Adrenal gland (tissue), 12 donors: ENCODE results near the gene EMC6. TPM values are rescaled to one million over a fixed set of nuclear protein-coding genes. Genes with fewer than 3 reads are reported as not detected.

Experiments
- DNase-seq, 7 donors: peaks; one replicate each; pipeline ENCODE4 v3.0.0-alpha.2; 2019 to 2020
- H3K27ac ChIP-seq, 5 donors: fragments of 200-600 bp; sonication (generic) in 4 of 5; 1 replicate in 3 of 5; 2 replicates in 2 of 5; pipeline versions ENCODE4 v1.5.1 to v1.8.0; 2016 to 2020; ENCODE audit warnings: mild to moderate bottlenecking in 1 of 5
- H3K27me3 ChIP-seq: fragments of 200-600 bp; 2 replicates; pipeline ENCODE4 v1.8.0; 2021
- H3K36me3 ChIP-seq, 2 donors: fragments of 200-600 bp; replicated peaks in 1 of 2; 1 replicate in 1 of 2; 2 replicates in 1 of 2; pipeline versions ENCODE4 v1.5.1 to v1.8.0; 2018 to 2022
- H3K4me1 ChIP-seq, 2 donors: fragments of 200-600 bp; replicated peaks in 1 of 2; 1 replicate in 1 of 2; 2 replicates in 1 of 2; pipeline versions ENCODE4 v1.5.1 to v1.8.0; 2018 to 2021
- H3K4me3 ChIP-seq, 4 donors: fragments of 200-600 bp; sonication (generic) in 3 of 4; one replicate each; pipeline ENCODE4 v1.5.1; 2016 to 2018
- H3K9me3 ChIP-seq, 3 donors: fragments of 200-600 bp; sonication (generic) in 1 of 3; replicated peaks in 1 of 3; 1 replicate in 2 of 3; 2 replicates in 1 of 3; pipeline versions ENCODE4 v1.5.1 to v1.8.0; 2016 to 2021
- POLR2A ChIP-seq, 2 donors: fragments of 450-650 bp; IDR thresholded peaks; one replicate each; pipeline ENCODE4 v1.6.1; 2017; ENCODE audit warnings: antibody characterized with exemption in 2 of 2, mild to moderate bottlenecking in 2 of 2, moderate library complexity in 1 of 2
- WGBS, 4 donors: extraction: QIAGEN DNeasy Blood & Tissue Kit in 2 of 4; methylation state at CpG; one replicate each; pipeline versions ENCODE4 v1.1.5 to v1.1.7; 2013 to 2017; 5-methylcytosine and 5-hydroxymethylcytosine counted together
- intact Hi-C, 2 donors: fragments of 100-400 bp; cut with DNase I; formaldehyde crosslinking; loops; one replicate each; pipeline versions ENCODE4 v1.14.1 to v1.15.0; 2022 to 2023
- polyA plus RNA-seq, 3 donors: library from polyadenylated mRNA; stranded (reverse); fragments of 200-250 nt in 2 of 3; fragments of 350-450 nt in 1 of 3; fragmentation: Illumina TruSeq in 1 of 3; extraction: RNeasy Lipid Tissue Mini Kit (QIAGEN cat#74804) in 1 of 3; gene quantifications; one replicate each; pipeline ENCODE4 v1.2.3, GENCODE V29; 2013 to 2014
- total RNA-seq, 9 donors: library from RNA; depleted of rRNA in 4 of 9; stranded (reverse); fragments of >200 nt in 4 of 9; fragments of 120-200 nt in 1 of 9; fragmentation: NEBNext Ultra II Directional in 1 of 9; extraction: Animal tissue kit (Norgen Biotek cat#: 25700) in 1 of 9; gene quantifications; one replicate each; pipeline versions ENCODE4 v1.1.0 to v1.2.4, GENCODE V29; 2013 to 2023
- TF ChIP-seq, protein P1 (sequence below), 6 experiments: fragments of 450-650 bp in 4 of 6; fragments of 200-600 bp in 2 of 6; sonication (generic) in 1 of 6; IDR thresholded peaks; 1 replicate in 5 of 6; 2 replicates in 1 of 6; pipeline versions ENCODE4 v1.5.1 to v1.8.0; 2016 to 2021; ENCODE audit warnings: antibody characterized with exemption in 6 of 6, mild to moderate bottlenecking in 2 of 6, moderate library complexity in 1 of 6
- donor health status: healthy with polysubstance abuse.
- donor health status: Bipolar disorder and iron deficiency.
- donor health status: DM: yes; HTN: yes; CAD: no.
- donor health status: DM: no; HTN: no; CAD: no.
- donor health status: DM: no; HTN: no; CAD: no.
- donor health status: DM: yes; HTN: yes; CAD: no.

EMC6 gene
- total and polyA plus RNA-seq, 12 donors, result 6.1 to 89.4 (median 46.0) TPM

DNA sequence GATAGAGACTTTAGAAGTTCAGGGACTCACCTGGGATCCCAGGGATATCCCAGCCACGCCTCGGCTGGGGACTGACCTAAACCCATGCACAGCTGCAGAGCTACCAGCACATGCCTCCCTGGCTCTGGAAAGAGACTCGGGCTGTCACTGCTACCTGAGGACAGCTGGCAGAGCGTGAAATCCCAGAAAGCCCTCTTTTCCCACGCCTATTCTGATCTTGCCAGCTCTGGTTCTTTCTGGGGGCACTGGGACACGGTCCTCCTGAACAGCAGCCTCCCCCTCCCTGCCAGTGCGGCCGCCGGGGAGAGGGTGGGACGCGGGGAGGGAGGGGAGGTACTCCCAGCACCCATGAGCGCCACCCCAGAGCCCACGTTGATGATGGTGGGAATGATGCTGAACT, 16.6 kb downstream of the EMC6 start:
- DNase-seq, result no peak
- H3K36me3 ChIP-seq, result no peaks in the 10 kb centered on the region
- no peaks in the 10 kb centered on the region for H3K4me1 ChIP-seq
- TF ChIP-seq, protein P1, sequence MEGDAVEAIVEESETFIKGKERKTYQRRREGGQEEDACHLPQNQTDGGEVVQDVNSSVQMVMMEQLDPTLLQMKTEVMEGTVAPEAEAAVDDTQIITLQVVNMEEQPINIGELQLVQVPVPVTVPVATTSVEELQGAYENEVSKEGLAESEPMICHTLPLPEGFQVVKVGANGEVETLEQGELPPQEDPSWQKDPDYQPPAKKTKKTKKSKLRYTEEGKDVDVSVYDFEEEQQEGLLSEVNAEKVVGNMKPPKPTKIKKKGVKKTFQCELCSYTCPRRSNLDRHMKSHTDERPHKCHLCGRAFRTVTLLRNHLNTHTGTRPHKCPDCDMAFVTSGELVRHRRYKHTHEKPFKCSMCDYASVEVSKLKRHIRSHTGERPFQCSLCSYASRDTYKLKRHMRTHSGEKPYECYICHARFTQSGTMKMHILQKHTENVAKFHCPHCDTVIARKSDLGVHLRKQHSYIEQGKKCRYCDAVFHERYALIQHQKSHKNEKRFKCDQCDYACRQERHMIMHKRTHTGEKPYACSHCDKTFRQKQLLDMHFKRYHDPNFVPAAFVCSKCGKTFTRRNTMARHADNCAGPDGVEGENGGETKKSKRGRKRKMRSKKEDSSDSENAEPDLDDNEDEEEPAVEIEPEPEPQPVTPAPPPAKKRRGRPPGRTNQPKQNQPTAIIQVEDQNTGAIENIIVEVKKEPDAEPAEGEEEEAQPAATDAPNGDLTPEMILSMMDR (IDR thresholded peaks at IDR 0.05), result no peak
- TF ChIP-seq POLR2A (IDR thresholded peaks at IDR 0.05), result no peak
- H3K9me3 ChIP-seq, result no peaks in the 10 kb centered on the region
- H3K27me3 ChIP-seq, result peaks cover 4% of the 10 kb centered on the region
- no peak overlapping the region for H3K27ac ChIP-seq
- intact Hi-C loops, result no loop called here
- 19 to 57% (median 27%) methylated on average over 5 to 13 of the region's 13 CpGs for WGBS, 4 donors
- no peak overlapping the region for H3K4me3 ChIP-seq

DNA sequence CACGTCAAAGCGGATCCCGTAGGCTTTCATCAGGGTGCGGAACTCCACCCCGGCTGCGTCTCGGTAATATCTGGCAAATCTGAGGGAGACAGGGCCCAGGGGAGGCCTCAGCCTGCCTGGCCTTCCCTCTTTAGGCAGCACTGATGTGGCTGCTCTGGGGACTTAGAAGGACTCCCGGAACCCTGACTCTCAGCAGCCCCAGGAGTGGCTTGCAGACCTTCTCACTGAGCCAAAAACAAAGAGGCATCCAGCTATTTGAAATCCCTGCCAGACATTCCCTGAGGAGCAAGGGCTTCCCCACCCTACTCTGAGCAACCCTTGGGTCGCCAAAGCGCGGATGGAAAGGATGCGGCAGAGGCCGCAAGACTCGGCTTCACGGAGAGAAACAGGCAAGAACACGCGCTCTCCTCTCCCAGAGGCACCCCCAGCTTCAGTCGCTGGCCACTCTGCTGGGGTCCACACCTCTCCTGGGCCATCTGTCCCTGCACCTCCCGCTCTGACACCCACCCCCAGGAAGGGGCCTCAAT, 19.5 kb downstream of the EMC6 start:
- Histone ChIP-seq H3K4me1 (no peaks in the 10 kb centered on the region), H3K9me3 (no peaks in the 10 kb centered on the region), H3K27me3 (peaks cover 14% of the 10 kb centered on the region), H3K36me3 (no peaks in the 10 kb centered on the region), H3K27ac (no peak overlapping the region), H3K4me3 (no peak overlapping the region)
- WGBS, 4 donors, result 59 to 85% (median 66%) methylated on average over 6 to 19 of the region's 19 CpGs
- intact Hi-C loops, result no loop called here
- TF ChIP-seq POLR2A (IDR thresholded peaks at IDR 0.05), result no peak
- TF ChIP-seq, protein P1 (IDR thresholded peaks at IDR 0.05), result no peak
- DNase-seq, result no peak

DNA sequence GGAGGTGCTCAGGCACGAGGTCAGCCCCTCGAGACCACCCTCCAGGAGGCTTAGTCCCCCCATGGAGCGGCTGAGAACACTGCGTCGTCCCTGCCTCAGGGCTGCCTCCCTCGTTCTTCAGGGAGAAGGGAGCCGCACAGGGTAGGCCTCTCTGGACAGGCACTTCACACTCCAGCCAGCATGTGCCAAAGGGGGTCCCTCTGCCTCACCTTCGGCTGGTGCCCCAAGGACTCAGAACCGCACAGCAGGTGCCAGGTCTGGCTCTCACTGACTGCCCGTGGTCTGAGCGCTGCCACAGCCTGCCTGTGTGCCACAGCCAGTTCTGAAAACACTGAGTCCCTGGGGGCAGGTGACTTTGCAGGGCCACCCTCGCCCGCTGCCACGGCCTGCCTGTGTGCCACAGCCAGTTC, 20.2 kb downstream of the EMC6 start:
- Histone ChIP-seq H3K36me3 (no peaks in the 10 kb centered on the region), H3K27me3 (peaks cover 13% of the 10 kb centered on the region), H3K4me1 (no peaks in the 10 kb centered on the region), H3K27ac (no peak overlapping the region), H3K9me3 (no peaks in the 10 kb centered on the region), H3K4me3 (no peak overlapping the region)
- TF ChIP-seq POLR2A (IDR thresholded peaks at IDR 0.05), result no peak
- TF ChIP-seq, protein P1 (IDR thresholded peaks at IDR 0.05), result no peak
- intact Hi-C loops, result no loop called here
- DNase-seq, result no peak
- WGBS, 4 donors, result 77 to 82% (median 81%) methylated on average over 5 to 14 of the region's 14 CpGs

DNA sequence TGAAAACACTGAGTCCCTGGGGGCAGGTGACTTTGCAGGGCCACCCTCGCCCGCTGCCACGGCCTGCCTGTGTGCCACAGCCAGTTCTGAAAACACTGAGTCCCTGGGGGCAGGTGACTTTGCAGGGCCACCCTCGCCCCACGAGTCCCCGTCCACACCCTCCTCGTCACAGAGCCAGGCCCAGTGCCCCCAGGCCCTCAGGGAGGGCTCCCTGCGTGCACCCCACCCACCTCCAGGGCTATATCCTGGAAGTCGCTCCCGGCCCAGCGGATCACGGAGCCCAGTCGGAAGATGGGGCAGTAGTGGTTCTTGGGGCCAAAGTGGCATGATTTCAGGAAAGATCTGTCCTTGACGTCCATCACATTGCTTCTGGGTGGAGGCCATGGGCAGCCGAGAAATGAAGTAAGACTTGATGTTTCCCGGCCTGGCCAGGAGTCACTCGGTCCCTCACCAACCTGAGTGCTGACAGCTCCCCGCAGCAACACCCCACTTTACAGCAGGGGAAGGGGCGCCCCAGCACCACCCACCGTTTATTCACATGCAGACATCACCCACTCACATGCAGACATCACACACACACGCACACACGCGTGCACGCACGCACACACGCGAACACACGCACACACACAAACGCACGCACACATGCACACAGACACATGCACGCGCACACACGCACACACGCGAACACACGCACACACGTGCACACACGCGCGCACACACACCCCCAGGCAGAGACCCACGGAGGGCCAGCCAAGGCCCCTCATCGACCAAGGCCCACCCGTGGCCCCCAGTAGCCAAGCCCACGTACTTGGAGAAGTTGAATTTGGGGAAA, 20.9 kb downstream of the EMC6 start:
- TF ChIP-seq POLR2A (IDR thresholded peaks at IDR 0.05), result no peak
- TF ChIP-seq, protein P1 (IDR thresholded peaks at IDR 0.05), result no peak
- Histone ChIP-seq H3K36me3 (no peaks in the 10 kb centered on the region), H3K9me3 (no peaks in the 10 kb centered on the region), H3K27me3 (peaks cover 16% of the 10 kb centered on the region), H3K4me1 (no peaks in the 10 kb centered on the region), H3K27ac (no peak overlapping the region), H3K4me3 (no peak overlapping the region)
- intact Hi-C loops, result no loop called here
- peak in 3 of 7 donors; percentile 39 to 66 (median 65) for DNase-seq
- 81 to 92% (median 83%) methylated on average over 29 to 44 of the region's 44 CpGs for WGBS, 4 donors
